SK-N-SH (cell line): ENCODE measurements around the gene TEX54. TPM values are rescaled to one million over a fixed set of nuclear protein-coding genes. Genes with fewer than 3 reads are reported as not detected.

ENCODE experiments used
- CTCF ChIA-PET: fragments of 300-600, 350-600 bp; formaldehyde crosslinking; extraction: SDS; loops from one replicate; lab custom pipeline; 2021; lab: Yijun Ruan, JAX
- POLR2A ChIA-PET: fragments of 350-600 bp; sonication (Branson Sonifier 250); formaldehyde crosslinking; extraction: SDS; loops from one replicate; lab custom pipeline; 2020; ENCODE audit warnings: antibody characterized with exemption, inconsistent platforms; lab: Yijun Ruan, JAX
- DNase-seq: peaks from one replicate; pipeline ENCODE4 v3.0.0; 2012
- H2AFZ ChIP-seq: fragments of 200-600 bp; sonication (generic); 2 replicates; pipeline ENCODE4 v1.8.1; 2016; ENCODE audit warnings: antibody characterized with exemption, mild to moderate bottlenecking, low read depth
- H3F3A ChIP-seq: fragments of 200-600 bp; sonication (generic); replicated peaks from 2 replicates; pipeline ENCODE3; 2016; ENCODE audit warnings: antibody characterized with exemption, mild to moderate bottlenecking; ENCODE audit not compliant: insufficient read depth
- H3K27ac ChIP-seq, 2 experiments: fragments of 200-500 bp in 1 of 2; fragments of 200-600 bp in 1 of 2; sonication (Bioruptor generic) in 1 of 2; sonication (generic), shearing (Covaris generic) in 1 of 2; 2 replicates each; pipeline versions ENCODE4 v1.5.1 to v1.6.1; 2014 to 2016; ENCODE audit warnings: low read depth in 2 of 2, inconsistent platforms in 1 of 2, low read length in 1 of 2, mild to moderate bottlenecking in 1 of 2, mixed read lengths in 1 of 2
- H3K27me3 ChIP-seq: fragments of 200-600 bp; sonication (generic), shearing (Covaris generic); 2 replicates; pipeline ENCODE4 v1.6.1; 2016; ENCODE audit warnings: mixed run types; ENCODE audit not compliant: insufficient read depth
- H3K36me3 ChIP-seq, 2 experiments: fragments of 200-500 bp in 1 of 2; fragments of 200-600 bp in 1 of 2; sonication (Bioruptor generic) in 1 of 2; sonication (generic) in 1 of 2; replicated peaks in 1 of 2; 2 replicates each; pipeline versions ENCODE3 to v1.5.1; 2014 to 2016; ENCODE audit warnings: low read length in 1 of 2, mild to moderate bottlenecking in 1 of 2; ENCODE audit not compliant: insufficient read depth in 2 of 2, control insufficient read depth in 1 of 2
- H3K4me1 ChIP-seq, 2 experiments: fragments of 200-500 bp in 1 of 2; fragments of 200-600 bp in 1 of 2; sonication (Bioruptor generic) in 1 of 2; sonication (generic), shearing (Covaris generic) in 1 of 2; 2 replicates each; pipeline versions ENCODE4 v1.5.1 to v1.6.1; 2014 to 2016; ENCODE audit warnings: low read depth in 1 of 2, low read length in 1 of 2, mixed run types in 1 of 2; ENCODE audit not compliant: insufficient read depth in 2 of 2, control insufficient read depth in 1 of 2
- H3K4me2 ChIP-seq: fragments of 200-600 bp; sonication (generic), shearing (Covaris generic); 2 replicates; pipeline ENCODE4 v1.6.1; 2017; ENCODE audit warnings: mixed run types
- H3K4me3 ChIP-seq, 2 experiments: fragments of 200-500 bp in 1 of 2; fragments of 200-600 bp in 1 of 2; sonication (Bioruptor generic) in 1 of 2; sonication (generic), shearing (Covaris generic) in 1 of 2; 2 replicates each; pipeline versions ENCODE4 v1.5.1 to v1.8.1; 2014 to 2016; ENCODE audit warnings: low read depth in 2 of 2, inconsistent platforms in 1 of 2, low read length in 1 of 2, mild to moderate bottlenecking in 1 of 2, mixed read lengths in 1 of 2, moderate library complexity in 1 of 2
- H3K79me2 ChIP-seq: fragments of 200-600 bp; sonication (generic); 2 replicates; pipeline ENCODE4 v1.8.1; 2017; ENCODE audit warnings: mild to moderate bottlenecking; ENCODE audit not compliant: insufficient read depth
- H3K9ac ChIP-seq: fragments of 200-600 bp; sonication (generic); 2 replicates; pipeline ENCODE4 v1.6.1; 2017; ENCODE audit warnings: mixed run types
- H3K9me2 ChIP-seq: fragments of 200-600 bp; sonication (generic); 2 replicates; pipeline ENCODE4 v1.6.1; 2017; ENCODE audit warnings: mixed run types
- H3K9me3 ChIP-seq: fragments of 200-600 bp; sonication (generic); 2 replicates; pipeline ENCODE4 v1.6.1; 2017; ENCODE audit warnings: mixed run types, mild to moderate bottlenecking, moderate library complexity
- H4K20me1 ChIP-seq: fragments of 200-600 bp; sonication (generic); 2 replicates; pipeline ENCODE4 v1.6.1; 2017; ENCODE audit warnings: mild to moderate bottlenecking, mixed run types; ENCODE audit not compliant: insufficient read depth
- CTCF ChIP-seq: fragments of 200-600 bp; sonication (generic); IDR thresholded peaks from 2 replicates; pipeline ENCODE4 v1.6.1; 2017; ENCODE audit warnings: antibody characterized with exemption, mild to moderate bottlenecking, moderate library complexity
- ELF1 ChIP-seq: IDR thresholded peaks from 2 replicates; pipeline ENCODE4 v1.4.0; 2012
- EZH2phosphoT487 ChIP-seq: fragments of 200-600 bp; sonication (generic); IDR thresholded peaks from 2 replicates; pipeline ENCODE4 v1.6.1; 2017; ENCODE audit warnings: low read depth, mixed run types, mild to moderate bottlenecking, antibody characterized with exemption, moderate library complexity, borderline replicate concordance
- FOSL2 ChIP-seq: IDR thresholded peaks from 2 replicates; pipeline ENCODE4 v1.4.0; 2012; ENCODE audit warnings: low read depth, mild to moderate bottlenecking, moderate library complexity, borderline replicate concordance
- MAX ChIP-seq: IDR thresholded peaks from 2 replicates; pipeline ENCODE4 v1.4.0; 2012; ENCODE audit warnings: low read depth
- MXI1 ChIP-seq: IDR thresholded peaks from 2 replicates; pipeline ENCODE4 v1.6.1; 2012; ENCODE audit warnings: mild to moderate bottlenecking, low read depth, low read length, improper control_type of control experiment
- NFIC ChIP-seq: IDR thresholded peaks from 2 replicates; pipeline ENCODE4 v1.4.0; 2012; ENCODE audit warnings: borderline replicate concordance
- RAD21 ChIP-seq: IDR thresholded peaks from 2 replicates; pipeline ENCODE4 v1.6.1; 2012; ENCODE audit warnings: mild to moderate bottlenecking, low read length
- RCOR1 ChIP-seq: fragments of 150-350 bp; IDR thresholded peaks from 2 replicates; pipeline ENCODE4 v1.6.1; 2017; ENCODE audit warnings: antibody characterized with exemption, low read length
- RFX5 ChIP-seq: IDR thresholded peaks from 2 replicates; pipeline ENCODE4 v1.6.1; 2012; ENCODE audit warnings: mild to moderate bottlenecking, improper control_type of control experiment, low read length
- TEAD4 ChIP-seq: IDR thresholded peaks from 2 replicates; pipeline ENCODE4 v1.4.0; 2012; ENCODE audit warnings: mild to moderate bottlenecking, borderline replicate concordance; ENCODE audit not compliant: insufficient read depth
- USF1 ChIP-seq: IDR thresholded peaks from 2 replicates; pipeline ENCODE4 v1.4.0; 2012; ENCODE audit warnings: low read depth, borderline replicate concordance
- USF2 ChIP-seq: fragments of 150-350 bp; IDR thresholded peaks from 2 replicates; pipeline ENCODE4 v1.6.1; 2017; ENCODE audit warnings: antibody characterized with exemption, low read length, low read depth, borderline replicate concordance
- YY1 ChIP-seq: IDR thresholded peaks from 2 replicates; pipeline ENCODE4 v1.4.0; 2012; ENCODE audit warnings: low read depth, mild to moderate bottlenecking
- ZBTB33 ChIP-seq: IDR thresholded peaks from 2 replicates; pipeline ENCODE4 v1.4.0; 2012; ENCODE audit warnings: low read depth, borderline replicate concordance
- WGBS: methylation state at CpG from one replicate; pipeline ENCODE4 v1.1.6; 2017; ENCODE audit warnings: low lambda C conversion rate; 5-methylcytosine and 5-hydroxymethylcytosine counted together
- polyA plus RNA-seq, 3 experiments: library from polyadenylated mRNA; depleted of rRNA; stranded (reverse); fragments of >200 nt; gene quantifications; 2 replicates each; pipeline ENCODE4 v1.2.3, GENCODE V29; 2012

The TEX54 gene
- polyA plus RNA-seq, 1 of the 3 experiments (the other 2 are of a cell fraction) = not detected

- peaks cover 6% of the 10 kb centered on the region in 2 experiments; a peak in 2 of 4 replicates for H3K4me1 ChIP-seq
- TF ChIP-seq RFX5 (no peak), CTCF (no peak), RAD21 (no peak), NFIC (no peak), YY1 (no peak), USF2 (no peak), RCOR1 (no peak), EZH2phosphoT487 (no peak), ZBTB33 (no peak), FOSL2 (no peak), USF1 (no peak), MAX (no peak), MXI1 (no peak), TEAD4 (no peak), ELF1 (no peak)
- no peak overlapping the region for H3K4me2 ChIP-seq
- H2AFZ ChIP-seq = no peak overlapping the region
- ChIA-PET CTCF (no interaction called here), POLR2A (no interaction called here)
- no peak overlapping the region for H3K9ac ChIP-seq
- 77% methylated on average over 3 of the region's 3 CpGs for WGBS
- no peak for DNase-seq
- peaks cover 17% of the 10 kb centered on the region for H3F3A ChIP-seq
- H3K4me3 ChIP-seq = no peak overlapping the region
- no peaks in the 10 kb centered on the region for H4K20me1 ChIP-seq
- no peaks in the 10 kb centered on the region for H3K9me2 ChIP-seq
- H3K9me3 ChIP-seq = no peaks in the 10 kb centered on the region
- no peaks in the 10 kb centered on the region for H3K27me3 ChIP-seq
- no peaks in the 10 kb centered on the region for H3K36me3 ChIP-seq
- no peaks in the 10 kb centered on the region for H3K79me2 ChIP-seq
- no peak overlapping the region for H3K27ac ChIP-seq
Observed at GRCh38 chr11:62846177-62846576, 13.5 kb upstream of the TEX54 start.
